Neural progenitor cell (in vitro differentiated cells): ENCODE measurements around the gene ADSS1. TPM values are rescaled to one million over a fixed set of nuclear protein-coding genes. Genes with fewer than 3 reads are reported as not detected.

Source experiments
- DNase-seq: peaks from one replicate; pipeline ENCODE4 v3.0.0-alpha.2; 2016; ENCODE audit warnings: low spot score
- H2AFZ ChIP-seq: fragments of 200-600 bp; sonication (generic); replicated peaks from 2 replicates; pipeline ENCODE4 v1.6.1; 2016; ENCODE audit warnings: antibody characterized with exemption
- H3F3A ChIP-seq: fragments of 200-600 bp; sonication (generic); 2 replicates; pipeline ENCODE4 v1.6.1; 2016; ENCODE audit warnings: antibody characterized with exemption, low read depth
- H3K27ac ChIP-seq: fragments of 200-600 bp; sonication (generic); 2 replicates; pipeline ENCODE4 v1.5.1; 2016; ENCODE audit warnings: mild to moderate bottlenecking
- H3K27me3 ChIP-seq: fragments of 200-600 bp; sonication (generic); 2 replicates; pipeline ENCODE4 v1.6.1; 2016; ENCODE audit warnings: mild to moderate bottlenecking, moderate library complexity
- H3K36me3 ChIP-seq: fragments of 200-600 bp; sonication (generic); 2 replicates; pipeline ENCODE4 v1.5.1; 2016
- H3K4me1 ChIP-seq: fragments of 200-600 bp; sonication (generic); 2 replicates; pipeline ENCODE4 v1.6.1; 2016; ENCODE audit warnings: mixed run types
- H3K4me2 ChIP-seq: fragments of 200-600 bp; sonication (generic); 2 replicates; pipeline ENCODE4 v1.6.1; 2016
- H3K4me3 ChIP-seq: fragments of 200-600 bp; sonication (generic); 2 replicates; pipeline ENCODE4 v1.5.1; 2016
- H3K79me2 ChIP-seq: fragments of 200-600 bp; sonication (generic); 2 replicates; pipeline ENCODE4 v1.6.1; 2016; ENCODE audit warnings: low read depth
- H3K9ac ChIP-seq: fragments of 200-600 bp; sonication (generic); 2 replicates; pipeline ENCODE4 v1.6.1; 2016
- H3K9me3 ChIP-seq: fragments of 200-600 bp; sonication (generic); 2 replicates; pipeline ENCODE4 v1.5.1; 2016; ENCODE audit warnings: low read depth
- H4K20me1 ChIP-seq: fragments of 200-600 bp; sonication (generic); 2 replicates; pipeline ENCODE4 v1.6.1; 2016; ENCODE audit warnings: low read depth
- H3K27ac Mint-ChIP-seq: 3 replicates; pipeline ENCODE4 v1.8.0; 2021; ENCODE audit warnings: mixed read lengths
- H3K27me3 Mint-ChIP-seq: 2 replicates; pipeline ENCODE4 v1.8.0; 2022; ENCODE audit warnings: low read depth, mild to moderate bottlenecking, inconsistent platforms, moderate library complexity, mixed read lengths; ENCODE audit not compliant: insufficient read depth
- H3K36me3 Mint-ChIP-seq: 3 replicates; pipeline ENCODE4 v1.8.0; 2021; ENCODE audit warnings: mixed read lengths
- H3K4me1 Mint-ChIP-seq: 3 replicates; pipeline ENCODE4 v1.8.0; 2021; ENCODE audit warnings: mixed read lengths
- H3K4me3 Mint-ChIP-seq: 3 replicates; pipeline ENCODE4 v1.8.0; 2021; ENCODE audit warnings: mild to moderate bottlenecking, moderate library complexity, mixed read lengths
- H3K9me3 Mint-ChIP-seq: 3 replicates; pipeline ENCODE4 v1.8.0; 2020; ENCODE audit warnings: mixed read lengths
- EZH2 ChIP-seq: fragments of 200-600 bp; sonication (generic); IDR thresholded peaks from 2 replicates; pipeline ENCODE4 v1.6.1; 2017; ENCODE audit warnings: antibody characterized with exemption, mild to moderate bottlenecking, moderate library complexity
- EZH2phosphoT487 ChIP-seq: fragments of 200-600 bp; sonication (generic); IDR thresholded peaks from 2 replicates; pipeline ENCODE4 v1.6.1; 2017; ENCODE audit warnings: antibody characterized with exemption
- total RNA-seq: library from RNA; depleted of rRNA; stranded (reverse); fragments of >200 nt; gene quantifications from 2 replicates; pipeline ENCODE4 v1.2.3, GENCODE V29; 2015; ENCODE audit warnings: low replicate concordance
- TF ChIP-seq, protein P1 (sequence below): fragments of 200-600 bp; sonication (generic); IDR thresholded peaks from 2 replicates; pipeline ENCODE4 v1.5.1; 2017; ENCODE audit warnings: antibody characterized with exemption, mild to moderate bottlenecking

Gene ADSS1
- total RNA-seq, 1 donor from 2014 or later = 26.4 TPM

DNA sequence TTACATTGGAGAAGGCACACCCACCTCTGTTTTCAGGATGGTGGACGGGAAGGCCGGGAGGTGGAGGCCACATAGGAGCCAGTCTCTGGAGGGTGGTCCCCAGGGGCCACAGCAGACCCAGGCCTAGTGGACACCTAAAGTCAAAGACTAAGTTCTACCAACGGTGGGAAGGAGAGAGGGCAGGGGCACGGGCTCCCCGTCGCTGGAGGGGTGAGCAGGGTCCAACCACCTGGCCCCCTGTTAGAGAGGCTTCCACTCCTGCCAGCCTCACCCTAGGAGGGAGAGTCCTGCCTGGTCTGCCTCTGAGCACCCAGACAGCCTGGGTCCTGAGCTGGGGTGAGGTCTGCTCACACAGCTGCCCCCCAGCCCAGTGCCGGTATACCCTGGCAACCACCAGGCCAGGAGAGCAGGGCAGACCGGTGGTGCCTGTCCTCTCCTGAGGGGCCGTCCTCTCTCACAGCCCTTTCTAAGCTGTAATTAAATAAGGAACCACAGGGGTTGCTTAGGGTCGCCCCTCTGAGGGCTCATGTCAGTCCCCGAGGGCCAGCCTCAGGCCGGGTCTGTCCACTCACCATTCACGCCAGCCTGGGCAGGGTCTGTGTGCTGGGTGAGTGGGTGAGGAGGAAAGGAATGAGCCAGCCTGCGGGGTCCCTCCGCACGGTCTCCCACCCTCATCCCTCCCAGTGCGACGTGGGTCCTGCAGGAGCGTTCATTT is 32.3 kb upstream of the ADSS1 start:
- Histone ChIP-seq H3F3A (peaks cover 20% of the 10 kb centered on the region), H2AFZ (no peak overlapping the region), H3K4me2 (no peak overlapping the region), H3K9ac (no peak overlapping the region), H3K36me3 (no peaks in the 10 kb centered on the region), H3K4me3 (no peak overlapping the region), H3K79me2 (peaks cover 26% of the 10 kb centered on the region), H3K27me3 (no peaks in the 10 kb centered on the region), H3K27ac (no peak overlapping the region), H3K9me3 (no peaks in the 10 kb centered on the region), H4K20me1 (peaks cover 29% of the 10 kb centered on the region), H3K4me1 (peaks cover 47% of the 10 kb centered on the region)
- DNase-seq = no peak
- H3K27ac Mint-ChIP-seq = no peak overlapping the region
- H3K4me1 Mint-ChIP-seq = peaks cover 15% of the 10 kb centered on the region
- H3K4me3 Mint-ChIP-seq = no peak overlapping the region
- TF ChIP-seq EZH2 (no peak), EZH2phosphoT487 (no peak)
- TF ChIP-seq, protein P1, sequence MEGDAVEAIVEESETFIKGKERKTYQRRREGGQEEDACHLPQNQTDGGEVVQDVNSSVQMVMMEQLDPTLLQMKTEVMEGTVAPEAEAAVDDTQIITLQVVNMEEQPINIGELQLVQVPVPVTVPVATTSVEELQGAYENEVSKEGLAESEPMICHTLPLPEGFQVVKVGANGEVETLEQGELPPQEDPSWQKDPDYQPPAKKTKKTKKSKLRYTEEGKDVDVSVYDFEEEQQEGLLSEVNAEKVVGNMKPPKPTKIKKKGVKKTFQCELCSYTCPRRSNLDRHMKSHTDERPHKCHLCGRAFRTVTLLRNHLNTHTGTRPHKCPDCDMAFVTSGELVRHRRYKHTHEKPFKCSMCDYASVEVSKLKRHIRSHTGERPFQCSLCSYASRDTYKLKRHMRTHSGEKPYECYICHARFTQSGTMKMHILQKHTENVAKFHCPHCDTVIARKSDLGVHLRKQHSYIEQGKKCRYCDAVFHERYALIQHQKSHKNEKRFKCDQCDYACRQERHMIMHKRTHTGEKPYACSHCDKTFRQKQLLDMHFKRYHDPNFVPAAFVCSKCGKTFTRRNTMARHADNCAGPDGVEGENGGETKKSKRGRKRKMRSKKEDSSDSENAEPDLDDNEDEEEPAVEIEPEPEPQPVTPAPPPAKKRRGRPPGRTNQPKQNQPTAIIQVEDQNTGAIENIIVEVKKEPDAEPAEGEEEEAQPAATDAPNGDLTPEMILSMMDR = no peak
- no peaks in the 10 kb centered on the region for H3K36me3 Mint-ChIP-seq
- H3K9me3 Mint-ChIP-seq = no peaks in the 10 kb centered on the region
- H3K27me3 Mint-ChIP-seq = peaks cover 5% of the 10 kb centered on the region

DNA sequence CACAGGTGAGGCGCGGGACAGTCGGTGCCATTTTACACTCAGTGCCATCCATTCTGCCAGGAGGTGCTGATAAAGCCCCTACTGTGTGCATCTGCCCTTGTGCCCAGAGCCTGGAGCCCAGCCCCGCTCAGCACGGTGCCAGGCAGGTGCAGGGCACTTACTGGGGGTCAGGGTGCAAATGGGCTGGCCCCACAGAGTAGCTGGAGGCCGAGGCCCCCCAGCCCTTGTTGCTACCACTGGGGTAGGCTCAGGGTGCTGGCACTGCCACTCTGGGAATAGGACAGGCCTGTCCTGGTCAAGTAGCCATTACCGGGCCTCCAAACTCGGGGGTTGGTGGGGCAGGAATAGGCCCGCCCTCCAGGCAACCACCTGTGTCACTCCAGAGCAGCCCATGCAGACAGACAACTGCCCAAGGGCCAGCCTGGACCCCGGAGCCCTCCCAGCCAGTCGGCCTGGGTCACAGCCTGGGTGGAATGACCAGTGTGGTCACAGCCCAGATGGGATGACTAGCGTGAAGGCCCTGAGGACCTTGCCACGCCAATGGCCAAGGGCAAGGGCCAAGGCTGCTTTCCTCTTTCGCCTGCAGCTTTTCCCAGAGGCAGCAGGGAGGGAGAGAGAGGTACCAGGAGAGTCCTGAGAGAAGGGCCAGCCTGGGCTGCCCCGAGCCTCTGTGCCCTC is 31.6 kb upstream of the ADSS1 start:
- Mint-ChIP-seq H3K27me3 (peaks cover 4% of the 10 kb centered on the region), H3K27ac (peak overlapping the region; percentile 37), H3K9me3 (no peaks in the 10 kb centered on the region), H3K36me3 (no peaks in the 10 kb centered on the region), H3K4me1 (peaks cover 15% of the 10 kb centered on the region), H3K4me3 (no peak overlapping the region)
- Histone ChIP-seq H3K9ac (no peak overlapping the region), H3K4me2 (no peak overlapping the region), H3K79me2 (peaks cover 26% of the 10 kb centered on the region), H4K20me1 (peaks cover 29% of the 10 kb centered on the region), H3K4me3 (no peak overlapping the region), H3K27me3 (no peaks in the 10 kb centered on the region), H3F3A (peaks cover 19% of the 10 kb centered on the region), H3K9me3 (no peaks in the 10 kb centered on the region), H2AFZ (no peak overlapping the region), H3K27ac (no peak overlapping the region), H3K4me1 (peaks cover 47% of the 10 kb centered on the region), H3K36me3 (no peaks in the 10 kb centered on the region)
- TF ChIP-seq, protein P1 = no peak
- TF ChIP-seq EZH2 (no peak), EZH2phosphoT487 (no peak)
- no peak for DNase-seq

DNA sequence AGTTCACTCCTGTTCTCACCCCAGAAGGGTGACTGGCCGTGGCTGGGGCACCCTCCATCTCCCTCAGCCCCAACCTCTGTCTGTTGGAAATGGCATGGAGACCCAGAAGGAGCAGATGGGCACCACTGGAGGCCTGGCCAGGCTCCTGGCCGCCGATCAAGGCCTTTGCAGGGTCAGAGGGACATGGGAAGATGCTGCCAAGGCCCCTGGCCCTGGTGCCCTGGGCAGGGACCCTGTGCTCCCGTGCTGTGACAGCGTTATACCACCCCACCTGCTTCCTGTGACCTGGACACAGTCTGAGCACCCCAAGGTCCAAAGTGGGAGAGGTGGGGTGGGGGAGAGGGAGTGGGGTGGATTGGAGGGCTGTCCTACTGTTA is 31.1 kb upstream of the ADSS1 start:
- H3K79me2 ChIP-seq = peaks cover 26% of the 10 kb centered on the region
- Mint-ChIP-seq H3K4me1 (peaks cover 15% of the 10 kb centered on the region), H3K27ac (peak overlapping the region; percentile 37), H3K27me3 (peaks cover 4% of the 10 kb centered on the region), H3K4me3 (no peak overlapping the region), H3K36me3 (no peaks in the 10 kb centered on the region), H3K9me3 (no peaks in the 10 kb centered on the region)
- no peak for DNase-seq
- H3K9me3 ChIP-seq = no peaks in the 10 kb centered on the region
- H3K4me2 ChIP-seq = no peak overlapping the region
- no peaks in the 10 kb centered on the region for H3K27me3 ChIP-seq
- H3K36me3 ChIP-seq = no peaks in the 10 kb centered on the region
- peaks cover 30% of the 10 kb centered on the region for H4K20me1 ChIP-seq
- H3F3A ChIP-seq = peaks cover 14% of the 10 kb centered on the region
- no peak for TF ChIP-seq EZH2
- H3K4me1 ChIP-seq = peaks cover 48% of the 10 kb centered on the region
- H3K4me3 ChIP-seq = no peak overlapping the region
- H3K9ac ChIP-seq = no peak overlapping the region
- no peak overlapping the region for H3K27ac ChIP-seq
- no peak overlapping the region for H2AFZ ChIP-seq
